GM18873 (cell line): ENCODE data around the gene TACR1.
"Not testable (repeated sequence)": the region's sequence is repeated elsewhere in the genome, so short reads cannot be mapped to it uniquely, and the experiment has no call there.

Experiments used
- ATAC-seq: cut with Tn5 transposase; IDR thresholded peaks from one replicate; pipeline ENCODE4 v1.9.1; 2021; ENCODE audit warnings: mild to moderate bottlenecking, moderate library complexity, moderate number of reproducible peaks; ENCODE audit not compliant: unreplicated experiment, low FRiP score

Gene TACR1

DNA sequence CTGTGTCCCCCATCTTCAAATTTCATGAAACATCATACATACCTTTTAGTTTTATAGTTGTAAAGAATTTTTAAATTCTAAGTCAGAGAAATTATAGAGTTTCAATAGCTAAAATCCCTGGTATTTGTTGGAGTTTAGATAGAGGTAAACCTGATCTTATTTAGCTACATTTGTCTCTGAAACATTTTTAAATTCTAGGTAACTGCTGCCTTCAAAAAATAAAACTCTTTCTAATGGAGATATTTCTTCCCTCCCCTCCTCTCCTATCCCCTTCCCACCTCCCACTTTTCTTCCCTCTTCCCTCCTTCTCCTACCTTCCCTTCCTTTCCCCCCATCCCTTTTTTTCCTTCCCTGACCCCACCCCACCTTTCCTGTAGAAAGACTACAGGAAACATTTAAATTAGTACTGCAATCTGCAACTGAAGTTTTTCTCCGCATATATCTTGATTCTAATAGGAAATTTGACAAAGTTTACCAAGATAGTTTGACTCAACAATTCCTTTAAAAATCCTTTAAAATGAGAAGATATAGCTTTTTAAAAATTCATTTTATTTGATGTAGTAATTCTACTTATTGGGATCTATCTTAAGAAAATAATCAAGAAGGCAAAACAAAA is 4.1 kb downstream of the TACR1 start:
- ATAC-seq, result no peak

DNA sequence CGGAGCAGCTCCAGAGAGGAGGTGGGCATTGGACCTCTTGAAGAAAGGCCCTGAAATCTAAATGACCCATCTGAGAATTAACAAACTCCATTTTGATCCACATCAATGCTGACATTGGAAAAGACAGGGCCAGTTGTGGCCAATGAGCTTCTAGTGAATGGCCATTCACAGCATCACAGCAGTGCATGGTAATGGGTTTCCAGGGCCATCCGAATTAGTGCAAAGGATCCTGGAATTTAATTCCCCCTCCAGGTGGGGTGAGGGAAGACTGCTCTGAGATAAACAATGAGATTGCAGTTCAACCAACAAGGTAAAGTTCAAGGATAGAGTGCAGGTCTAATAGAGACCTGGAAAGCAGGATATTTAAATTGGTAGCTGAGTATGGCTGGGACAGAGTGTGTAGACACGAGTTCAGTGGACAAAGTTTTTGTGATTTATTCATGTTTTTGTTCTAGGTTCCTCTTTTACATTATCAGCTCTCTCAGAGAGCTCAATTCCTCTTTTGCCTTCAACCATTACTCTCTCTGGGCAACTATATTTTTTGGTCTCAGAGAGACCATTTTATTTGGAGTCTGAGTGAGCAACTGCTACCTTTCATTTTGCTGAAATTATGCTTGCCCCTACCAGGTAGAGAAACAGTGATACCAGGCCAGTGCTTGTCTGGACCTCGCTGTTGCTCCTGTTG is 5.0 kb downstream of the TACR1 start:
- no peak for ATAC-seq

DNA sequence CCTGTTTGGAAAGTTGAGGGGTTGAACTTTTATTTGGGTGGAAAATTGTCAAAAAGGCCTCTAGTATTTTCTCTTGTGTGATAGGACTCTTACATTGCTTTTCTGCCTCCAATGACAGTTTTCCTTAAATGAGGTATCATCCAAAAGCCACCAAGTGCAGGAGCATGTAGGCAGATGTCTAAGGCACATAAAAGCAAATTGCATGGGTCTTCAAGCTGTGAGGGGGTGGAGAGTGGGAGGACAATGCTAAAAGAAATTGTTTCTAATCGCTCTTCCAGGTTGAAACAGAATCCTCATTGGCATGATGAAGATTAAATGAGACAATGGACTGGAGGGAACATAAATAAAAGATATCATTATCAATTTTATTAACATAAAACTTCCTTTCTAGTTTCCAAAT is 6.8 kb downstream of the TACR1 start:
- ATAC-seq, result no peak

DNA sequence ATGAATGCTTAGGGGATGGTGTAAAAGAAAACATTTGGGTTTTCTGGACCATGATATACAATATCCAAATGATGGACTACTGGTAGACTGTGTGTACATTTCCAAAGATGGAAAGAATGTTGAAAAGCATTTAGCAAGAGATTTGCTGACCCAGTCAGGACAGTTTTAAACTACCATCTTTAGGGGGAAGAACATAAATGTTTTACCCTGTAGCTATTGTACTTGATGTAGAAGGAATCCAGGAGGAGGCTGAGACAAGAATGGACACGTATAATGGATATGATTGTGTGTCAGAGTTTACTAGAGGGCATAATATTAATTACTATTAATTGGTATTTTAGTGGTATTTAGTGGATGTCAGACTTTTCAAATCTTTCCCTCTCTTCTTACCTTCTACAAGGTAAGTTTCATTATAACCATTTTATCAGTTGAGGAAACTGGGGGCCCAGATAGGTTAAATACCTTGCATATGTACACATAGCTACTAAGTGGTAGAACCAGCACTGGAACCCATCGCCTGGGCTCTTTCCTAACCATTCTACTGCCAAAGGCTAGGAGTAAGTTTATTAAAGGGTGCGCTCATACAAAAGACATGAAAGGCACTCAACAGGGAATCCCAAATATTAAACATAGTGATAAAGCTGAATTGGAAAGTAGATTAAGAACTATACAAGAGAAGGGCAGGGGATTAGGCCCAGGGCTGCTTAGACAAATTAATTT is 8.9 kb downstream of the TACR1 start:
- no peak for ATAC-seq

DNA sequence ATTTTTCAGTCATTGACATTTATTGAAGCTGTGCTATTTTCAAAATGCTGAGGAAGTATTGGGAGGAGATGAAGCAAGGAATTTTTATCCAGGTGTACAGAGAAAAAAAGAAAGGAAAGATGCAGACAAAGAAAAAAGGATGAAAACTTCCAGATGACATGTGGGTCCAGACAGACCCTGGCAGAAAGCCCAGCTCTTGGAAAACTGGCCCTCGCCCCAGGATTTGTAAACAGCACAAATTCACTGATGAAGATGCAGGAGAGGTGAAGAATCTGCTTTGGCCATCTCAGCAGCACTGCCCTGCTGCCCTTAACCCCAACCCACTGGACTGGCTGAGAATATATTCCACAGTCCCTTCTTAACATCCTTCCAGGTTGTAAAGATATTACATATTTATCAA is 12.5 kb downstream of the TACR1 start:
- no peak for ATAC-seq

DNA sequence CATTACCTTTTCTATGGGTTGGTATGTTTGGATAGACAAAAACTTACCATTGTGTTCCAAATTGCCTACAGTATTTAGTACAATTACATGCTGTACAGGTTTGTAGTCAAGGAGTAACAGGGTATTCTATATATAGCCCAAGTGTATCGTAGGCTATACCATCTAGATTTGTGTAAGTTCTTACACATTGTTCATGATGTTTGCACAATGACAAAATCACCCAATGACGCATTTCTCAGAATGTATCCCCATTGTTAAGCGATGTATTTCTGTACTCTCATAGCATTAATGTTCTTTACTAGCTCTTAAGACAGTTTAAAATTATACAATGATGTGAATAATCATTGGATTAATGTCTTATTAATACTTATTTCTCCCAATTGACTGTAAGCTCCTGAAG is 16.7 kb downstream of the TACR1 start:
- ATAC-seq, result no peak

DNA sequence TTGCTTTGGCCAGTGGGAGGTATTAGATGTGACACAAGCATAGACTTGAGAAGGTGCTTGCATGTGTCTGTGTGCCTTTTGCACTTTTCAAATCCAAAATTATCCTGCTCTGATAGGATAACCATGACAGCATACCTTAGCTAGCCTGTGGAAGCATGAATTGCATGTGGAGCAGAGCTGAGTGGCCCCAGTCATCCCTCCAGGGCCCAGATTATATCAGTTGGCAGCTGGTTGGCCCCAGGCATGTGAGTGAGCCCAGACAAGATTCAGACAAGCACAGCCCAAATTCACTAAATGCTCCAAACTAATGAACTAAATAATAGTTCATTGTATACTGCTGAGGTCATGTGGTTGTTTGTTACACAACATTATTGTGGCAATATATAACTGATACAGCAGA is 18.8 kb downstream of the TACR1 start:
- ATAC-seq, result no peak

DNA sequence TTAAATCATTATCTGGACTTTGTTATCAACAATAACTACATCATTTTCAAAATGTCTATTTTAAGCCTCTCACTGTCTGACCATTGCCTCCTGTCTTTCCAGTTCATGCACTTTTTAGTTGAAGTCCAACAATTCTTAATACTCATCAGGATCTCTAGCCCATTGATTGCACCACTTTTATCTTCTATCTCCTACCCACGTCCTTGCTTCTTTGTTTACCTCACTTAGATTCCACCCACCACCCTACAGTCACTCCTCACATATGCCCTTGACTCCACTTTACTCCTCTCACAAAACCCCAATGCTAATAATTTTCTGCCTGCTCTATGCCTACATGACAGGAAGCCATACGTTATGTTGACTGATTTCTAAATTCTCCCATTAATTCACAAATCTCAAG is 21.9 kb downstream of the TACR1 start:
- no peak for ATAC-seq

DNA sequence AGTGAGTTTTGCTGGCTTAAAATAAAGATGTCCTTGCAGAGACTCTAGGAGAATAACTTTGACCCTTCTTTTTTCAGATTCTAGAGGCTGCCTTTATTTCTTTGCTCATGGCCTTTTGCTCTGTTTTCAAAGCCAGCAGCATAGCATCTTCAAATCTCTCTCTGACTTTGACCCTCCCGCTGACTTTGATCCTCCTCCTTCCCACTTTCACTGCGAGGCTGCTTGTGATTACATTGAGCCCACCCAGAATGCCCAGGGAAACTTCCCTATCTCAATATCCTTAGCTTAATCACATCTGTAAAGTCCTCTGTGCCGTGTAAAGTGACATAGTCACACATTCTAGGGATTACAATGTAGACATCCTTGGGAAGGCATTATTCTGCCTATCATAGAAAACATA is 23.9 kb downstream of the TACR1 start:
- ATAC-seq, result no peak

DNA sequence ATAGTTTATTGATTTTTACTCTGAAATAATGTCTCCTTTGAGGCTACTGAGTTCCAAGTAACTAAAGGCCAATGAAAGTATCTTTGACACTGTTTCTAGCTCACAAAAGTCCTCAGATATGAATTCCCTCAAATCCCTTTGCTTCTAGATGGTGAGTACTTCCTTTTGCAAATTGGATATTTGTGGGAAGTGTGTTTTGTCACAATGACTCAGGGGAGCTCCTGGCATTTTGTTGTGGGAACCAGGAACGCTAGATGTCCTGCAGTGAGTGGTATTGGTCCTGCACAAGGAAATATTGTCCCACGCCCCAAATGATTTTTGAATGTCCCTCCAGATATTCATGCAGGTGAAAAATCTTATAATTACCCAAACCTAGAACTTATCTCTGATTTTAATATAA is 24.3 kb downstream of the TACR1 start:
- no peak for ATAC-seq

DNA sequence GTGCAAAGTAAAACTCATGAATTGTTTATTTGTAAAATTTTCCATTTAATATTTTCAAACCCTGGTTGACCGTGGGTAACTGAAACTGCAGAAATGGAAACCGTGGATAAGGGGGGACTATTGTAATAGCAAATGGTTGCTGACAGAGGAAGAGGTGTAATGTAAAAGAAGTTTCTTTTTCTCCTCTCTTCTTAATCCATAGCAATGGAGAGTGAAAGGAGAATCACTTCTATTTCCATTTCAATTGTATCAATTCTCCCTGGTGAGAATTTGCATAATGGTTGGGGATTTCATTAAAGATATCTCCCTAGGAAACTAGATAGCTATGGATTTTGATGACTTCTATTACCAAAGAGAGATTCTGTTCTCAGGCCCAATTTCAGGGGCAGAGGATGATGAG is 24.8 kb downstream of the TACR1 start:
- ATAC-seq, result no peak

DNA sequence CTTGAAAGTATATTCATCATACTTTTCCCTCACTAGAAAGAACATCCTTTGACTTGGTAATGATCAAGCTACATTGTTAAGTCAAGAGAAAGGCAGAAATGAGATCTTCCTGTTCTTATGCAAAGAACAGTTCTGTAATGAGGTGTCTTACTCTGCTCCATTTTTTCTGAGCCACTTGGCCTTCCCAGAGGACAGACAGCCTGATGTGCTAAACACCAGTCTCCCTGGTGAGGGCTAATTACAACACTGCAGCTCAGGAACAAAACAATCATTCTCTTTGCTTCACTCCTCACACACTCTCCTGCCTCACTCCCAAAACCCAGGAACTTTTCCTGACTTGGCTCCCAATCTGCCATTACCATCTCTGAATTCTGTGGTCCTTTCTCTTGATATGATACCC is 25.6 kb downstream of the TACR1 start:
- ATAC-seq, result no peak

DNA sequence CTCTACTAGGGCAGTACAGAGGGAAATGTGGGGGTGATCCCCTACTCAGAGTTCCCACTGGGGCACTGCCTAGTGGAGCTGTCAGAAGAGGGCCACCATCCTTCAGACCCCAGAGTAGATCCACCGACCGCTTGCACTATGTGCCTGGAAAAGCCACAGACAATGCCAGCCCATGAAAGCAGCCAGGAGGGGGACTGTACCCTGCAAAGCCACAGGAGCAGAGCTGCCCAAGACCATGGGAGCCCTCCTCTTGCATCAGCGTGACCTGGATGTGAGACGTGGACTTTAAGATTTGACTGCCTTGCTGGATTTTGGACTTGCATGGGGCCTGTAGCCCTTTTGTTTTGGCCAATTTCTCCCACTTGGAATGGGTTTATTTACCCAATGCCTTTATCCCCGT is 27.9 kb downstream of the TACR1 start:
- not testable (repeated sequence) for ATAC-seq

DNA sequence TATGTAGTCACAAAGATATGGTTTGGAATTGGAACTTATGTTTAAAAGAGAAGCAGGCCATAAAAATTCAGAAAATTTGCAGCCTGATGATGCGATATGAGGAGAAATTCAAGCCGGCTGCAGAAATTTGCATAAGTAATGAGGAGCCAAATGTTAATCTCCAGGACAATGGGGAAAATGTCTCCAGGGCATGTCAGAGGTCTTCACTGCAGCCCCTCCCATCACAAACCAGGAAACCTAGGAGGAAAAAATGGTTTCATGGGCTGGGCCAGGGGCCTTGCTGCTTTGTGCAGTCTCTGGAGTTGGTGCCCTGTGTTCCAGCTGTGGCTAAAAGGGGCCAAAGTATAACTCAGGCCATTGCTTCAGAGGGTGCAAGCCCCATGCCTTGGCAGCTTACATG is 28.4 kb downstream of the TACR1 start:
- no peak for ATAC-seq

DNA sequence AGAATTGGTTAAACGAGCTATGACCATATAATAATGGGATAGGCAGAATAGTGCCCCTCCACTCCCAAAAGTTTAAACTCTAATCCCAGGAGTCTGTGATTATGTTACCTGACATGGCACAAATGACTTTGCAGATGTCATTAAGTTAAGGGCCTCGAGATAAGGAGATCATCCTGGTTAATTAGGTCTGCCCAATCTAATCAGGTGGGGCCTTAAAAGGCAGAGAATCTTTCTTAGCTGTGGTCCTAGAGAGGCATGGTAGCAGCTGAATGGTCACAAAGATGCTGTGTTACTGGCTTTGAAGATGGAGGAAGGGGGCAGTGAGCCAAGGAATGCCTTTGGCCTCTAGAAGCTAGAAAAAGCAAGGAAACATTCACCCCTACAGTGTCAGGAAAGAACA is 31.1 kb downstream of the TACR1 start:
- ATAC-seq, result no peak

DNA sequence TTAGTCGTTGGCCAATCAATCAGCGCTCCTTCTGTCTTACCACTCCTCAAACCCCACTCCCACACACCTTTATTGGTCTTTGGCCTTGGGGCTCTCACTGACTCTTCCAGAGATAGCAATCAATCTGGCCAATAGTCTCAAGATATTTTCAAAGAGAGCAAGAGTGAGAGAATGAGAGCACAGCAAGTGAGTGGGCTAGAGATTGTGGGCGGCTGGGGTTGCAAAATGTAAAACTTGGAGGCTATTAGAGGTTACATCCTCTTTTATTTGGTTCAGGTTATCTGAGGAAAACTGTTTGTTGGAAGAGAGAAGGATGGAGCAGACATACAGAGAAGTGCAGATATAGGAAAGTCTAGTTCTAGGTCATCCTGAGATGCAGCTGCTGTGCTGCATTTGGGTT is 32.8 kb downstream of the TACR1 start:
- ATAC-seq, result no peak

DNA sequence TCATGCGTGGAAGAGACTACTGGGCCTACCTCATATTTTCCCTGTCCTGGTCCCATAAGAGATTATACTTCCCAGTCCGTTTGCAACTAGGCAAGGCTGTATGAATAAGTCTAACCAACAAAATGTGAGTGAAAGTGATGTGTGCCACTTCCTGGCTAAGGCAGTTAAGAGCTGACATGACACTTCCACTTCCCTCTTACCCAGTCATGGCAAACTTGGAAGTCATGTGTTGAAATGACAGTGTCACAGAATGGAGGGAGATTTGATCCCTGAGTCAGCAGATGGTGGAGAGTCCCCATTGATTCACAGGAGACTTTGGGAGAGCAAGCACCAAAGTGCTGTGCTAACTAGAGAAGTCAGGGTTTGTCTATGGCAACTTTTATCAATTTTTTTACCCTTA is 36.4 kb downstream of the TACR1 start:
- no peak for ATAC-seq

DNA sequence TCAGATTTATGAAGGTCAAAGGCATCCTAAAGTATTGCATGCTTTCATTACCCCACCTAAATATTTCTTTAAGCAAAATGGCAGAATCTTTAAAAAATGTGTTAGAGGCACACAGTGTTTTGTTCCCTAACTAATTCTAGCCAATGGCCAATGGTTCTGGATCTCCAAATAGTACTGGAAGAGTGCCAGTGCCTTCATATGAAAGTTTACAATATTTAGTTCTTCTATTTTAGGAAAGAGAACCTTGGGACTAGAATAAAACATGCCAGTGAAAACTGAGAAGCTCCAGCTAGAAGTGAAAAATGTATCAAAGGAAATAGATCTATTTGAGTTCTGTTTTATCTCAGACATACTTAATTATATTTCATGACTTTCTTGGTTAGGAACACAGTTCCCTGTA is 37.1 kb downstream of the TACR1 start:
- ATAC-seq, result no peak

DNA sequence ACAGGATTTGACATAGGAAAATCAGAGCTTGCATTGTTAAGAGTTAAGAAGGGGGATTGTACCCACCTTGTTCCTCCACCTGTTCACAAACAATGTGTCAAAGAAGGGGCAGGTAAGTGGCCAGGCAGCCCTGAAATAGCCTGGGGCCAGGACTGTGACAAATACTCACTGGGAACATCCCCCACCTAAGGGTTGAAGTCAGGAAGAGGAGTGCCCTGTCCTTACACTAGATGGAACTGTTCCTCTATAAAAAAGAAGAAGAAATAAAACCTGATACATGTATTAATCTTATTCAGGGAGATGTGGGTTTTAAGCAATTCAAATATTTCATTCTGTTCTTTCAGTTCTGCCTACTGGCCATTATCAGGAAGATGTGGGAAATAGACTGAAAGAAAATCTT is 41.9 kb downstream of the TACR1 start:
- ATAC-seq, result no peak

DNA sequence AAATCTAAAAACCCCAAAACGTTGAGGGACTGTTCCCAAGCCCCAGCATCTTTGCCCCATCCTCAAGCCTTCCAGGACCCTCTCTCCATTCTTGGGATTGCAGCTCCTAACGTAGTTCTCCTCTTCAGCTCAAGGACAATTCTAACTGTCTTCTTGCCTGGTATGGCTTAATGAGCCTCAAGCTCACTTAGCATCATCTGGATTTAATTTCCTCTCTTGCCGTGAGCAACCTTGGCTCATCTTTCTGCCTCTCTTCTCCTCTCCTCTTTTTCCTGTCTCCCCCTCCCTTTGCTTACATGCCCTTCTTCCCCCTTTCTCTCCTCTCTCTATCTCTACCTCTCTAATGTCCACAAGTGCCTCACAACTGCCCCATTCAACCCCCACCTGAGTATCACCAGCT is 44.2 kb downstream of the TACR1 start:
- ATAC-seq, result no peak

DNA sequence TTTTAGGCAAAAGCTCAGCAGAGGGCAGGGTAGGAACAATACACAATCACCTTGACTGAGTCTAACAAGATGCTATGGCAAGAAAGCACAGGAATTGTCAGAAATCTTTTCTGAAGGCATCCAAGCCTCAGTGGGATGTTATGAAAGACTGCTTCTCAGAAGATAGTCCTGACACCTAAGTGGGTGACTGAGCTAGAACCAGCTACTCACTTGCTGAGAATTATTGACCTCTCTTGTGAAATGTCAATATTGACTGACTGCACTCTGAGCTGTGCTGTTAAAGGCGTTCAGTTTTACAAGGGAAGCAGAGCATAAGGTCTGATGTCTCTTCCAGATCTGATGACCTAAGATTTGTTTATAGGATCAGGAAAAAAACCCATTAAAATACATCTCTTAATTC is 46.1 kb downstream of the TACR1 start:
- ATAC-seq, result no peak

DNA sequence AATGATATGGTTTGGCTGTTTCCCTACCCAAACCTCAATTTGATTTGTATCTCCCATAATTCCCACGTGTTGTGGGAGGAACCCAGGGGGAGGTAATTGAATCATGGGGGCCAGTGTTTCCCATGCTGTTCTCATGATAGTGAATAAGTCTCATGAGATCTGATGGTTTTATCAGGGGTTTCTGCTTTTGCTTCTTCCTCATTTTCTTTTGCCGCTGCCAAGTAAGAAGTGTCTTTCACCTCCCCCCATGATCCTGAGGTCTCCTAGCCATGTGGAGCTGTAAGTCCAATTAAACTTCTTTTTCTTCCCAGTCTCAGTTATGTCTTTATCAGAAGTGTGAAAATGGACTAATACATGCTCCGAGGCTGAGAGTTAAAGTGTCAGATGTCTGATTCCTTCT is 47.1 kb downstream of the TACR1 start:
- ATAC-seq, result not testable (repeated sequence)
